Measurements from ENCODE around the gene COL15A1.

DNA sequence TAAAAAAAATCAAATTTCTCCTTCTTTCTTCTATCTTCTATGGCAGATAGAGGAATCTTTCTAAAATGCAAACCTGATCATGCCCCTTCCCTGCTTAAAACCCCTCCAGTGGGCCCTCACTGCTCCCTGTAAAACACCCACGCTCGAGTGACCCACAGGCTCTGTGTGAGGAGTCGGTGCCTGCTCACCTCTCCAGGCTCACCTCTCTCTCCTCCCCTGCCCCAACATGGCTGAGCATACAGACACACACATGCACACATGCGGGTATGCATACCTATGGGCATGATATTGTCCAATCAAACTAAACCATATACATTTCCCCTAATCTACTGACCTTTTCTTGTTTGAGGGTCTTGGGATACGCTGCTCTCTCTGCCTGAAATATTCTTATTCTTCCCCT is 40.8 kb upstream of the COL15A1 start:
- TF ChIP-seq, protein P1, sequence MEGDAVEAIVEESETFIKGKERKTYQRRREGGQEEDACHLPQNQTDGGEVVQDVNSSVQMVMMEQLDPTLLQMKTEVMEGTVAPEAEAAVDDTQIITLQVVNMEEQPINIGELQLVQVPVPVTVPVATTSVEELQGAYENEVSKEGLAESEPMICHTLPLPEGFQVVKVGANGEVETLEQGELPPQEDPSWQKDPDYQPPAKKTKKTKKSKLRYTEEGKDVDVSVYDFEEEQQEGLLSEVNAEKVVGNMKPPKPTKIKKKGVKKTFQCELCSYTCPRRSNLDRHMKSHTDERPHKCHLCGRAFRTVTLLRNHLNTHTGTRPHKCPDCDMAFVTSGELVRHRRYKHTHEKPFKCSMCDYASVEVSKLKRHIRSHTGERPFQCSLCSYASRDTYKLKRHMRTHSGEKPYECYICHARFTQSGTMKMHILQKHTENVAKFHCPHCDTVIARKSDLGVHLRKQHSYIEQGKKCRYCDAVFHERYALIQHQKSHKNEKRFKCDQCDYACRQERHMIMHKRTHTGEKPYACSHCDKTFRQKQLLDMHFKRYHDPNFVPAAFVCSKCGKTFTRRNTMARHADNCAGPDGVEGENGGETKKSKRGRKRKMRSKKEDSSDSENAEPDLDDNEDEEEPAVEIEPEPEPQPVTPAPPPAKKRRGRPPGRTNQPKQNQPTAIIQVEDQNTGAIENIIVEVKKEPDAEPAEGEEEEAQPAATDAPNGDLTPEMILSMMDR (optimal IDR thresholded peaks at IDR 0.05 in 1 of 3, IDR thresholded peaks at IDR 0.05 in 1 of 3, conservative IDR thresholded peaks at IDR 0.05 in 1 of 3; ENCODE audit: extremely low read depth in 1 of 3, insufficient read depth in 2 of 3, low read length in 3 of 3), result no peak
- no peak for TF ChIP-seq EZH2 (IDR thresholded peaks at IDR 0.05; ENCODE audit: low read length)
